ENCODE measurements around the gene BPIFB3. TPM values are rescaled to one million over a fixed set of nuclear protein-coding genes. Genes with fewer than 3 reads are reported as not detected.
"Not testable (repeated sequence)": the region's sequence is repeated elsewhere in the genome, so short reads cannot be mapped to it uniquely, and the experiment has no call there.

Gene BPIFB3
- total RNA-seq, 1 donor from 2014 or later = not detected

- ATAC-seq (no peak), DNase-seq (ENCODE audit: low spot score) (no peak)
These were observed 25.6 kb upstream of the BPIFB3 start for GRCh38 chr20:33027769-33028751.

GRCh38 chr20:33028875-33029274 is 24.8 kb upstream of the BPIFB3 start:
- ATAC-seq (no peak), DNase-seq (ENCODE audit: low spot score) (no peak)

DNA sequence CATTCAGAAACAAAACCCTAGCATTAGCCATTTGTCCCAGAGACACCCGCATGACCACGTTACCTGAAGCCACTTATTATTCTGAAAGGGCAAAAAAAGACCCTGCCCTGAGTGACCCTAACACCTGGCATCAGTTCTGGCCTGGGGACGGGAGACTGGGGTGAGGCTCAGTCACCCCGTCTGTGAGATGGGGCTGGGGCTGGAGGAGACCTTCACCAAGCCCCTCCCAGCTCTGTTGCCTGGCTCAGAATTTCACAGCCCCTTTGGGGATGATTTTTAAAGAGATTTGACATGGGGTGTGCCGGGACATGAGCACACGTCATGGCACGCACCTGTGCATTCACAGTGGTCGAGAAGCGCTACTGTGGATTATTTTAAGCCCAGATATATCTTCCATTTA is 23.6 kb upstream of the BPIFB3 start:
- no peak for DNase-seq (ENCODE audit: low spot score)
- no peak for ATAC-seq

GRCh38 chr20:33030569-33030968 is 23.1 kb upstream of the BPIFB3 start:
- ATAC-seq = no peak

GRCh38 chr20:33031531-33031930 is 22.2 kb upstream of the BPIFB3 start, which contains the start of gene BPIFB6:
BPIFB6 (plus strand) TSS chr20:33031648; CDS start chr20:33031648, 0 bp downstream.
- no peak for DNase-seq (ENCODE audit: low spot score)

More at GRCh38 chr20:33030569-33030968, 23.1 kb upstream of the BPIFB3 start:
- no peak for DNase-seq (ENCODE audit: low spot score)

DNA sequence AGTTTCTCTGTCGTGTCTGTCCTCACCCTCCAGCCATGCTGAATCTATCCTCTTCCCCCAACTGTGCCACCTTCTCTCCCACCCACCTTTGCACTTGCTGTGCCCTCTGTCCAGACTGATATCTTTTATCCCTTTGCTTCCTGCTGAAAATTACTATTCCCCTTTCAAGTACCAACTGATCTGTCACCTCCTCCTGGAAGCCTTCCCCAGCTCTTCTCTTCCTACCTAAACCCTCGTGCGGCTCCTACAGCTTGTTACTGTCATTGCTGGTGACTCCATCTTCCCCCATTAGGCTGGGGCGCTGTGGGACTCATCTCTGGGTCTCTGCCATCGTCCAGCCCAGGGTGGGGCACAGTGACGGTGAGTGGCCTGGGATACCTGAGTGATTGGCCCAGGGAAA is 21.1 kb upstream of the BPIFB3 start:
- DNase-seq (ENCODE audit: low spot score) (no peak), ATAC-seq (no peak)

More at GRCh38 chr20:33031531-33031930, 22.2 kb upstream of the BPIFB3 start, which contains the start of gene BPIFB6:
- no peak for ATAC-seq

DNA sequence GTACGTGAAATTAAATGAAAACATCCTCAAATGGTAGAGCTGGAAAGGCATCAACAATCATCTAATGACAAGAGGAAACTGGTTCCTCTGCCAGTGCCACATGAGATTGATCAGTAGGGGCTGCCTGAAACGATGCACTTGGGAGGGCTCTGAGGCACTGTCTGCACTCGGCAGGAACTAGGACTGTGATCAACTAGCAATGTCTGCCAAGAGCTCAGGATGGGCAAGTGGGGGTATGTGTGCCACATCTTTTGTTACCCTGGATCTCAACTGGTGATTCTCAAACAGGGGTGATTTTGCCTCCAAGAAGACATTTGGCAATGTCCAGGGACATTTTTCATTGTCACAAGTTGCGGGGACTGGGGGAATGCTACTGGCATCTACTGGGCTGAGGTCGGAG is 20.3 kb upstream of the BPIFB3 start:
- no peak for ATAC-seq
- no peak for DNase-seq (ENCODE audit: low spot score)

DNA sequence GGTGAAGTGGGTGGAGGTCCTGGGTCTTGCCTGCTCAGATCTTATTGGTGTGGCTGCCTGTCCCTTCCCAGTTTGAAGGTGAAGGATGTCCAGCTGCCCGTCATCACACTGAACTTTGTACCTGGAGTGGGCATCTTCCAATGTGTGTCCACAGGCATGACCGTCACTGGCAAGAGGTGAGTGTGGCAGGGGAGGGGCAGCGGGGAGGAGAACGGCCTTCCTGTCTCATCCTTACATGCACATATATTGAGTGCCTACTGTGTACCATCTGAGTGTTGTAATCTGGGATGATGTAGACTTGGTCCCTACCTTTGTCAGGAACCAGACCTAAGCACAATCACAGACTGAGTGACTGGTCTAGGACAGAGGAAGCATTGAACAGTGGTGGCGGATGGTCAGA is 19.6 kb upstream of the BPIFB3 start:
- no peak for DNase-seq (ENCODE audit: low spot score)
- no peak for ATAC-seq

DNA sequence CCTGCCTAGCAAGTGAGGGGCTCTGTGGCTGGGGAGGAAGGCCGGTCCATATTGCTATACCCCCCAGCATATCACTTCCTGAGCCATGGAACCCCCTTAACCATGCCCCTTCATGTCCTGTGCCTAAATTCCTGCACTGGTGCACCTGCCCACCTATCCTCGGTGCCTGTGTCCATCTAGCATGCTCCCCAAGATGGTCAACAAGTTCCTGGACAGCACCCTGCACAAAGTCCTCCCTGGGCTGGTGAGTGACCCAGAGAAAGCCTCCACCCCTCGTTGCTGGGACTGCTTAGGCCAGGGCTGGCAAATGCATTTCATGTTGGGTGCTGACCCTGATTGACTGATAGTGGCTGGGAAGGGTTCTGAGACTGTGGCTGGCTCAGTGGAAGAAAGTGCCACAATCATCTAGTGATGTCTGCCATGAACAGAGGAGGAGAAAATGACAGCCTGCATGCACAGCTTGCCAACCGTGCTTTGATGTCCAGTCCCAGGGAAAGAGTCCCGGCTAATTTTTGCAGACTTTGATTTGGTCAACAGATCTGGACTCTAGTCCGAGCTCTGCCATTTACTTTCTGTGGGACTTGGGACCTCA is 18.7 kb upstream of the BPIFB3 start:
- DNase-seq (ENCODE audit: low spot score) = no peak
- no peak for ATAC-seq

DNA sequence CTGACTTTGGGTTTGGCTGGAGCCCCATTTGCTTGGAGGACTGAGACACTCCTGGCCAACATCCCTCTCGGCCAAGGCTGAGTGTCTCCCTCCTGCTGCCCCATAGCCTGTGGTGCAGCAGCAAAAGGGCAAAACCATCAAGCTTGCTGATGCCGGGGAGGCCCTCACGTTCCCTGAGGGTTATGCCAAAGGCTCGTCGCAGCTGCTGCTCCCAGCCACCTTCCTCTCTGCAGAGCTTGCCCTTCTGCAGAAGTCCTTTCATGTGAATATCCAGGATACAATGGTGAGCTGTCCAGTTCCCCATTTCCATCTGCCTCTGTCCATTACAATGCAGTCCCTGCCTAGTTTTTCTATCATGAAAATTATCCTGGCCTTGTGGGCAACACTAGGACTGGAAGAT is 16.2 kb upstream of the BPIFB3 start:
- ATAC-seq = no peak
- no peak for DNase-seq (ENCODE audit: low spot score)

DNA sequence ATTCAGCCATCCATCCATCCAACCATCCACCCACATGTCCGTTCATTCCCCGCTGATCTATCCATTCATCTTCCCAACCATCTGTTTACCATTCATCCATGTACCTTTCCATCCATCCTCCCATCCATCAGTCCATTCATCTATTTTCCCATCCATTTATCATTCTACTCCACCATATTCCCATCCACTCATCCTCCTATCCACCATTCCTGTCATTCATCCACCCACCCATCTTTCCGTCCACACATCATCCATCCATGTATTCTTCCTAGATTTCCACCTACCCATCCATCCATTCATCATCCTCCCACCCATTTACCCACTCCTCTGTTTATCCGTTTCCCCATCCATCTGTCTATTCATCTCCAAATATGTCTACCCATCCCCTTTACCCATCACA is 15.5 kb upstream of the BPIFB3 start:
- ATAC-seq = no peak
- DNase-seq (ENCODE audit: low spot score) = no peak

- no peak for ATAC-seq
- DNase-seq (ENCODE audit: low spot score) = no peak
These were observed 11.3 kb upstream of the BPIFB3 start for GRCh38 chr20:33042430-33042829.

GRCh38 chr20:33042983-33043730 is 10.5 kb upstream of the BPIFB3 start:
- no peak for DNase-seq (ENCODE audit: low spot score)
- ATAC-seq = no peak

DNA sequence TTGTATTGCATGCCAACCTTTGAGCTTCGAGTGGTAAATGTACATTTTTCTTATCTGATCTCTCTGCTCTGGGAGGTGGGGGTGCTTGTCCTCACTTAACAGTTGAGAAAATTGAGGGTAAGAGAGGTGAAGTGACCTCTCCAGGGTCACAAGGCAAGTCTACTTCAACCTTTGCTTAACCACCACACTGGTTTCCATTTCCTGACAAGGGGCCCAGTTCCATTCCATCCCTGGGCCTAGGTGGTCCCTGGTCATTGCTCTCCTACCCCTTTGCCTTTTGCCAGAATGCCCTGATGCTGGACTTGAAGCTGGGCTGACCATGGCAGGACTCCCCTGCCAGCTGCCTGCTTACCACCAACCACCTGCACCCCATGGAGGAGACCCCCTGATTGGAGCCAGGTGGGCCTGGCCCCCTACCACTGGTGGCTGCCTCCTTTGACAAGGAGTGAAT is 9.9 kb upstream of the BPIFB3 start:
- no peak for DNase-seq (ENCODE audit: low spot score)
- ATAC-seq = no peak

DNA sequence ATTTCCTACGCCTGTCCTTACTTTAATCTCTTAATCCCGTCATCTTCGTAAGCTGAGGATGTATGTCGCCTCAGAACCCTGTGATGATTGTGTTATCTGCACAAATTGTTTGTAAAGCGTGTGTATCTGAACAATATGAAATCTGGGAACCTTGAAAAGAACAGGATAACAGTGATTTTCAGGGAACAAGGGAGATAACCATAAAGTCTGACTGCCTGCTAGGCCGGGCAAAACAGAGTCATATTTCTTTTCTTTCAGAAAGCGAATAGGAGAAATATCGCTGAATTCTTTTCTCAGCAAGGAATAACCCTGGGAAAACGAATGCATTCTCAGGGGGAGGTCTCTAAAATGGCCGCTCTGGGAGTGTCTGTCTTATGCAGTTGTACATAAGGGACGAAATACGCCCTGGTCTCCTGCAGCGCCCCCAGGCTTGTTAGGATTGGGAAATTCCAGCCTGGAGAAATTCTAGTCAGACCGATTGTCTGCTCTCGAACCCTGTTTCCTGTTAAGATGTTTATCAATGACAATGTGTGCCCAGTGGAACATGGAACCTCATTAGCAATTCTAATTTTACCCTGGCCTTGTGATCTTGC is 8.5 kb upstream of the BPIFB3 start:
- not testable (repeated sequence) for DNase-seq (ENCODE audit: low spot score); ATAC-seq

DNA sequence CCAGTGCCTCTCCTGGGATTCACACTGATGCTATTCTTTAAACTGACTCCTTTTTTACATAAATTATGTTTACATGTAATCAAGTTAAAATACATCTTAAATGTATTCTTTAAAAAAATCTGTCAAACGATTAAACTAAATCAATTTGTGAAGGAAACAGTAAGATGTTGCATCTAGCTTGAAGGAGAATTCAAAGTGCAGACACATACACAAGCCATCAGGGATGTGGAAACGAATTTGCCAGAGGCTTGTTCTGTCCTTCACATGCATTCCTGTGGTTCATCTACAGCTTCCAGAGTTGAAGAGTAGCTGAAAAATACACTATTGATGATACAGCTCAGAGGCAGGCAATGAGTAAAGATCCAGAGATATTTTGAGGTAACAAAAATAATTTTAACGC is 7.3 kb upstream of the BPIFB3 start:
- ATAC-seq = no peak

GRCh38 chr20:33051333-33051732 is 2.4 kb upstream of the BPIFB3 start:
- ATAC-seq (no peak), DNase-seq (ENCODE audit: low spot score) (no peak)

More for the DNA sequence above, 7.3 kb upstream of the BPIFB3 start:
- DNase-seq (ENCODE audit: low spot score) = no peak

DNA sequence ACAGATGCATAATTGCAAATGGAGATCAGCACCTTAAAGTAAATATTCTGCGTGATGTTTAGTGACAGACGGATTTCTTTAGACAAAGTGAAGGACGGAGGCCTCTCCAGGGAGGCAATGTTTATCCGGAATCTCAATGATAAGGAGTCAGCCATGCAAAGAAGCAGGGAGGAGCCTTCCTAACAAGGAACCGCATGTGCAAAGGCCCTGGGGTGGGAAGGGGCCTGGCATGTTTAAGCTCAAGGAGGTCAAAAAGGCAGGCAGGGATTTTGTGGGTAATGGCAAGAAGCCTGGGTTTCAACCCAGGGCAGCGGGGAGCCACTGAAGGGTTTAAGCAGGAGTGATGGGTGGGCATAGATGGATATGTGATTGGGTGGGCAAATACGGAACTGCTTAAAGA is 678 bp downstream of the BPIFB3 start:
- DNase-seq (ENCODE audit: low spot score) = no peak
- no peak for ATAC-seq

DNA sequence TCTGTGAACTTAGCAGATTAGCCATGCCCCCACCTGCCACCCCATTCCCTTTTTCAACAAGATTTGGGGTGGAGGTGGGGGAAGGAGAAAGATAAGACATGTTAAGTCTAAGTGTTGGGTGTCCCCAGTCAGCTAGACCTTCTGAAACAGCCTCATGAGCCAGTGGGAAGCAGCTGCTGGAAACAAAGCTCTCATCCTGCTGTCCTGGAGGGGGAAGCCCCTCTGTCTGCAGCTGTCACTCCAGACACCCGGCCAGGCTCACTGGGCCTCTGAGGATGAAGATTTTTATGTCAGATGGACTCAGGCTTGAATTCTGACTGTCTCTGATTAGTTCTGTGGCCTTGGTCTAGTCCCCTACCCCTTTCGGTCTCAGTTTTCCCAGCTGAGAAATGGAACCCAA is 1.1 kb downstream of the BPIFB3 start:
- ATAC-seq = no peak
- DNase-seq (ENCODE audit: low spot score) = no peak

DNA sequence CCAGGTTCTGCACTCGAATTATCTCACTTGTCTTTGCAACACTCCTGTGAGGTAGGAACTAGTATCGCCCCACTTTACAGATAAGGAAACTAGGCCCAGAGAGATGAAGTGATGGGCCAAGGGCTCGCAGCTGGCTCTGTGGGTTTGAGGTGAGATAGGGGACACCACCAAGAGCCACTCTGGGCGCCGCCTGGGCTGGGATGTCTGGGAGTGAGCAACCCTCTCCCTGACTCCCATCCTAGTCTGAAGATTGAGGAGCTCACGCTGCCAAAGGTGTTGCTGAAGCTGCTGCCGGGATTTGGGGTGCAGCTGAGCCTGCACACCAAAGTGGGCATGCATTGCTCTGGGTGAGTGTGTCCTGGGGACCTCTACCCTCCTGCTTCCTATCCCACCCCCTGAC is 5.4 kb downstream of the BPIFB3 start:
- ATAC-seq = no peak
- DNase-seq (ENCODE audit: low spot score) = no peak

All from left lobe of liver (tissue), 2 donors.